Right atrium auricular region (tissue), 2 donors: ENCODE data around the gene KLC3. TPM values are rescaled to one million over a fixed set of nuclear protein-coding genes. Genes with fewer than 3 reads are reported as not detected.

ENCODE experiments used
- DNase-seq: peaks from one replicate; pipeline ENCODE4 v3.0.0-alpha.2; 2019; ENCODE audit warnings: low spot score
- H3K27ac ChIP-seq, 2 donors: fragments of 200-600 bp; sonication (generic); 1 replicate in 1 of 2; 2 replicates in 1 of 2; pipeline ENCODE4 v1.5.1; 2016 to 2019
- H3K27me3 ChIP-seq, 2 donors: fragments of 200-600 bp; sonication (generic); one replicate each; pipeline versions ENCODE4 v1.5.1 to v1.6.0; 2017 to 2019
- H3K36me3 ChIP-seq: fragments of 200-600 bp; sonication (generic); one replicate; pipeline ENCODE4 v1.5.1; 2016
- H3K4me1 ChIP-seq, 2 donors: fragments of 200-600 bp; sonication (generic); one replicate each; pipeline versions ENCODE4 v1.5.1 to v1.6.0; 2017 to 2019
- H3K4me3 ChIP-seq, 2 donors: fragments of 200-600 bp; sonication (generic); 1 replicate in 1 of 2; 2 replicates in 1 of 2; pipeline ENCODE4 v1.5.1; 2017 to 2019; ENCODE audit warnings: mild to moderate bottlenecking in 1 of 2, moderate library complexity in 1 of 2
- H3K9me3 ChIP-seq, 2 donors: fragments of 200-600 bp; sonication (generic); one replicate each; pipeline ENCODE4 v1.5.1; 2019
- CTCF ChIP-seq, 2 donors: fragments of 200-600 bp; sonication (generic); IDR thresholded peaks; one replicate each; pipeline ENCODE4 v1.5.1; 2019; ENCODE audit warnings: antibody characterized with exemption in 2 of 2
- total RNA-seq, 2 donors: library from RNA; depleted of rRNA; stranded (reverse); fragments of >200 nt; gene quantifications; one replicate each; pipeline ENCODE4 v1.1.0, GENCODE V29; 2016

The KLC3 gene
- total RNA-seq, 2 donors from 2014 or later: 0.75 TPM; not detected in 1

DNA sequence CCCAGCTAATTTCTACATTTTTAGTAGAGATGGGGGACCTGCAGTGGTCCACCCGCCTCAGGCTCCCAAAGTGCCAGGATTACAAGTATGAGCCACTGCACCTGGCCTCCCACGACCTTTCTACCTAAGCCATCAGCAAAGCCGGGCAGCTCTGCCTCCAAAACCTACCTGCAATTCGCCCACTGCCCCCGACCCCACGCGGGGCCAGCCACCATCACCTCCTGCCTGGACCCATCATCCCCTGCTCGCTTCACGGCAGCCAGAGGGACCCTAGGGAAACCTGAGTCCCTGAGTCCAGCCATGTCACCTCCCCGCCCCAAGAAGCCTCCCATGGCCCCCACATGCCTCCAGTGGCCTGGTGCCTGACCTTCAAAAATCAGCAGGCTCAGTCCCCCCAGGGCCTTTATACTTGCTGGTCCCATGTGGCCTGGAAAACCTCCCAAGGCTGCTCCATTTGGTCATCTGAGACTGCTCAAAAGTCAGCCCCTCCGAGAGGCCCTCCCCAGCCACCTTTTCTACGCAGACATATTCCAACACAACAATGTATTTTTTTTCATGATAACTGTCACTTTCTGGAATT is 17.8 kb downstream of the KLC3 start:
- Histone ChIP-seq H3K4me3 (no peak overlapping the region), H3K27ac (no peak overlapping the region), H3K27me3 (no peaks in the 10 kb centered on the region), H3K36me3 (peaks cover 9% of the 10 kb centered on the region), H3K4me1 (no peaks in the 10 kb centered on the region), H3K9me3 (no peaks in the 10 kb centered on the region)
- DNase-seq: no peak
- no peak for TF ChIP-seq CTCF (IDR thresholded peaks at IDR 0.05)

DNA sequence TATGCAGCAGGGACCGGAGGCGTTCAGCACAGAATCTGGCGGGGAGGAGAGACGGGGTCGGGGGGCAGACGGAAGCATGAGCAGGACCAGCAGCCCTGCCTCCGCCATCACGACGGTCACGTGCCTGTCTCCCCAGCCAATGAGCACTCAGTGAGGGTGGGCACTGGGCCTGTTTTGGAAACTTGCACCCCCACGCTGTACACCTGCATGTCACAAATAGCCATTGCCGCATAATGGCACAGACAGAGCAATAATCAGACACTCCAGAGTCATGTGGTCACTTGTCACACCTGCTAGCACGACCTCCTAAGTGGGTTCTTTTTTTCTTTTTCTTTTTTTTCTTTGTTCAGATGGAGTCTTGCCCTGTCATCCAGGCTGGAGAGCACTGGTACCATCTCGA is 21.1 kb downstream of the KLC3 start:
- H3K4me1 ChIP-seq: no peaks in the 10 kb centered on the region
- DNase-seq: no peak
- no peaks in the 10 kb centered on the region for H3K27me3 ChIP-seq
- H3K36me3 ChIP-seq: peaks cover 13% of the 10 kb centered on the region
- no peak overlapping the region for H3K27ac ChIP-seq
- H3K4me3 ChIP-seq: no peak overlapping the region
- H3K9me3 ChIP-seq: no peaks in the 10 kb centered on the region
- no peak for TF ChIP-seq CTCF (IDR thresholded peaks at IDR 0.05)

DNA sequence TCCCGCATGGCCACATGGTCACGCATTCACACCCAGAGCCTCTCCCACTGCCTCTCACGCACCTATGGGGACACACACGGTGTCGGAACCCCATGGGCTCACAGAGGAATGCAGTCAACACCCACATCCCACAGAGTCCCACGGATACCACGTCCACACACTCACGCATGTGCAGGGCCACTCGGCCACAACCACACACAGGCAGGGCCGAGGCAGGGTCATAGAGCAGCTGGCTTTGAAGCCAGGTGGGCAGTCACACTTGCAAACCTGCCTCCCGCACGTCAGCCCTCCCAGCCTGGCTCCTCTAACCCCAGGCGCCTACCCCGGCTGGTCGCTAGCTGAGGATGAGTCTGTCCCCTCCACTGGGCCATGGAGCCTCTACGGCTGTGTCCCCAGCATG is 21.7 kb downstream of the KLC3 start:
- H3K27ac ChIP-seq: no peak overlapping the region
- no peaks in the 10 kb centered on the region for H3K9me3 ChIP-seq
- H3K36me3 ChIP-seq: peaks cover 13% of the 10 kb centered on the region
- no peaks in the 10 kb centered on the region for H3K27me3 ChIP-seq
- DNase-seq: no peak
- TF ChIP-seq CTCF (IDR thresholded peaks at IDR 0.05): no peak
- no peaks in the 10 kb centered on the region for H3K4me1 ChIP-seq
- H3K4me3 ChIP-seq: no peak overlapping the region

- DNase-seq: no peak
- Histone ChIP-seq H3K27ac (no peak overlapping the region), H3K4me3 (no peak overlapping the region), H3K27me3 (no peaks in the 10 kb centered on the region), H3K4me1 (no peaks in the 10 kb centered on the region), H3K36me3 (peaks cover 13% of the 10 kb centered on the region), H3K9me3 (no peaks in the 10 kb centered on the region)
- no peak for TF ChIP-seq CTCF (IDR thresholded peaks at IDR 0.05)
Measured at GRCh38 chr19:45363861-45364459, 23.4 kb downstream of the KLC3 start.

DNA sequence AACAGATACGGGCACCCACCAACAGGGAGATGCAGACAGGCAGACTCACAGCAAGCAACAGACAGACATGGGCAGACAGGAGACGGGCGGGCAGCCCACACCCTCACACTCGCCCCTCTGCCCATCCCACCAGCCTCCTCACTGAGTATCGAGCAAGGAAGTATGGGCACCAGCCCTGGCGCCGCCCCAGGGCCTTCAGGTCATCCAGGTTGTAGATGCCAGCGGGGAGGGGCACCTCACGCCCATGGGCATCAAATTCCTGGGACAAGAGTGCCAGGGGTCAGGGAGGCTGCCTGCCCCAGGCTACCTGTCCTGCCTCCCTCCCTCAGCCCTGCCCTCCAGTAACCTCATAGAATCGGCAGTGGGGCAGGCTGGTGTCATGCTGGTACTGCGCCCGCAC is 24.1 kb downstream of the KLC3 start:
- Histone ChIP-seq H3K9me3 (no peaks in the 10 kb centered on the region), H3K4me3 (no peak overlapping the region), H3K27me3 (no peaks in the 10 kb centered on the region), H3K27ac (no peak overlapping the region), H3K36me3 (peaks cover 13% of the 10 kb centered on the region), H3K4me1 (peaks cover 0 to 4% of the 10 kb centered on the region in 2 donors)
- DNase-seq: no peak
- no peak for TF ChIP-seq CTCF (IDR thresholded peaks at IDR 0.05)

DNA sequence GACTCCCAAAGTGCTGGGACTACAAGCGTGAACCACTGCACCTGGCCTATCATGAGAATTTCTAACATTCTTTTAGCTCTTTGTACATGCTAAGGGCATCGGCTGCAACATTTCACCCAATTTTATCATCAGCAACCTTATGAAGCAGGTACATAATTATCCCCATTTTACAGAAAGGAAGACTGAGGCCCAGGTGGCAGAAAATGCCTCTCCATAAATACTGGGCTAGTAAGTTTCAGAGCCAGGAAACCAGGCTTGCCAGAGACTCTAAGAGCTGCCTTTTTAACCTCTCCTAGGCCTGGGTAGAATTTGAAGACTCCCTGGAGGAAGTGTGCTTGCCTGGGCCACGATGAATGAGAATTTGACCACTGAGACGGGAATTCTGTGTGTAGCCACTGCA is 27.6 kb downstream of the KLC3 start:
- no peak for TF ChIP-seq CTCF (IDR thresholded peaks at IDR 0.05)
- Histone ChIP-seq H3K27me3 (no peaks in the 10 kb centered on the region), H3K4me1 (peaks cover 0 to 12% of the 10 kb centered on the region in 2 donors), H3K36me3 (peaks cover 13% of the 10 kb centered on the region), H3K4me3 (no peak overlapping the region), H3K27ac (no peak overlapping the region), H3K9me3 (no peaks in the 10 kb centered on the region)
- DNase-seq: no peak
